ENCODE results near the gene CCDC33.

The CCDC33 gene

DNA sequence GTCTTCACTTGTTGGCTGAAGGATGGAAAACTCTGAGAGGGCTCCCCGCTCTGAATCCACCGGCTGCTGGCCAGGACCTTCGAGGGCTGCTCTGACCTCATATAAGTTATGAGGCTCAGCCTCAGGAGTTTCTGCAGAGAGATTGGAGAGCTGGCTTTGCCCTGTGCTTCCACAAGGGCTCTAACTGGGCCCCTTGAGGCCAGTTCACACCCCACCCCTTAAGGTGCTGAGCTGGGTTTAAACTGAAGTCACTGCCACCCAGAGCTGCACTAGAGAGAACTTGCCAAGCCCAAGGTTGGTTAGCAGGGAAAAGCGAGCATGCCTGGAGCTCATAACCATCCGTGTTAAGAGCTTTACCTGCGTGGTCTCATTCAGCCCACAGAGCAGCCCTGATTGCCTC is 2.8 kb upstream of the CCDC33 start:
- DNase-seq: no peak

DNA sequence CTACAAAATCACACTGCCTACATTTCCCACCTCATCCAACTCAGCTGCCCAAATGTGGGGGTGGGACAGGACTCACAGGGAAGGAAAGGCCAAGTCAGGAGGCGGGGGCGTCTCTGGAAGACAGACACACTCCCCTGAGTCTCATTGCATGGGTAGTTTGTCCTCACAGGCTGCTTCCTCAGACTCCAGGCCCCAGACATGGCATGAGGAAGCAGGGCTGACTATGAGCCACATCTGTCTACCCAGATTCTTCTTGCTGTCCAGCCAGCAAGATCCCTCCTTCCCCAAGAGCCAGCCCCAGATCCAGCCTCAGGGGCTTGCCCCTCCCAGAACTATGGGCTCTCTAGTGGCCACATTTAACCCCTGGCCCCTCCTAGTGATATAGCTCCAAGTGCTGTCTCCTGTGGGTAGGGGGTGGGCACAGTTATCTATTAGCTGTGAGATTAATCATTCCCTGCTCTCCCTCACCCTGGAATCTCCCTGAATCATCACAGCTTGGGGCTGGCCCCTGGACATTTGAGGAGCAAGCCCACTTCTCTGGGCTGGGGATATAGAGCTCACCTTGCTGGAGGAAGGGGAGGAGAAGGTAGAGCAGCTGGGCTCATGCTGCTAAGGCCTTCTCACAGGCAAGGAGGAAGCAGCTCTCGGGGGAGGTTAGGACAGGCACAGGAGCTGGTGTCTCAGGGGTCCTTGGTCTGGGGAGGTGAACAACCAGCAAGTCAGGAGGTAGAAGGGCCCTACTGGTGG is 2.1 kb upstream of the CCDC33 start:
- no peak for DNase-seq

DNA sequence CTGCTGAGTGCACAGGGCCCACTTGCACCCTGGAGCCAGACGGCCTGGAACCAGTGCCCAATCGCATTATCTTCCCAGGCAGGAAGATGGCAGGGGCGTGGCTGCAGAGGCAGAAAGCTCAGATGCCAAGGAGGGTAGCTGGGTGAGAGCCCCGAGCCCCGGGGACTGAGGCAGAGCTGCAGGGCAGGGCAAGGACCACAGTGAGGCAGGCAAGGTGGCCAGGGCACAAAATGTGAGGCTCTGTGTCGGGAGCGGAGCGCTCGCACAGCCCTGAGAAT is 1.6 kb upstream of the CCDC33 start:
- DNase-seq: no peak

DNA sequence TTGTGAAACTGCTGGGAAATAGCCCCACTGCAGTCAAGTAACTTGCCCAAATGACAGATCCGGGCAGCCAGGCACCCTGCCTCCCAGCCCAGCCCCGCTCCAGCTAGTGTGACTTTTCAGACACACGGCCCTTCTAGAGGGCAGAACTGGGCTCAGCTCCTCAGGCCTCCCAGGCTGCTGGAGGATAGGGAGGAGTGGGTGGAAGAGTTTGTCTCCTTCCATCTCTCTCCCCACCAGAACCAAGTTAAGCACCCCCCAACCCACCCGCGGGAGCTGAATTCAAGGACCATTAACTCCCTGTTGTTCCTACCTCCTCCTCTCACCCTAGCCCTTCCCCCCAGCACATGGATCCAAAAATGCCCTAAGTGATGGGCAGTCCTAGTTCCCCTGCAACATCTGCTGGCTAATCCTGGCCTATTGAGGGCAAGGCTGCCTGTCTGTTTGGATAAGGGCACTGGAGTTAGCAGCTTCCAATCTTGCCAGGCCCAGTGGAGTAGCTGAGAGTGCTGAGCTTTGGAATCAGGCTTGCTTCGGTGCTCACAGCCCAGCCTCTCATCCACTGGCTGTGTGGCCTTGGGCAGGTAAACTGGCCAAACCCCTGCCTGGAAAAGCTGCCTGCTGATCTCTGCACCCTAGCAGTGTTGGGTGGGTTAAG is 3.1 kb downstream of the CCDC33 start:
- no peak for DNase-seq

DNA sequence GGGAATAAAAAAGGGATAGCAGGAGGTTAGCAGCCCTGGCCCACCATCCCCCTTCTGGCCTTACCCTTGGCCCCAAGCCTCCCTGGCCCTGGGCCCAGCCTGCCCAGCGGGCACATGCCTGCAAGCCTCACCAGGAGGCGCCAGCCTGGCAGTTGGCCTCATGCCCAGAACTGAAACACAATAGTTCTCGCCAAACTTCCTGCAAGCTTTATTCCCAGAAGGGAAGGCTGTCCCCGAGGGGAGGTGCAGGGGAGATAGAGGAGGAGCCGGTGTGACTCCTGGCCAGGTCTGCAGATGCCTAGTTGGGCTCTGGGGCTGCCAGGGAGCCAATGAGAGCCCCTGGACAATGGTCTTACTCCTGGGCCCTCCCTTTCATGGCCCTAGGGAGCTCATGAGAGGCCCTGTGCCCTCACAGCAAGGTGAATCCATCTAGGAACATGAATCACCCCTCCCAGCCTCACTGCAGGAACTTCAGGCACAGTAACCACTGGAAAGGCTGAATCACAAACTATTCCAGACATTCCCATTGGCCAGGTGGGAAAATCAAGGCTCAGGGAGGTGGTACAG is 4.0 kb downstream of the CCDC33 start:
- DNase-seq: no peak

DNA sequence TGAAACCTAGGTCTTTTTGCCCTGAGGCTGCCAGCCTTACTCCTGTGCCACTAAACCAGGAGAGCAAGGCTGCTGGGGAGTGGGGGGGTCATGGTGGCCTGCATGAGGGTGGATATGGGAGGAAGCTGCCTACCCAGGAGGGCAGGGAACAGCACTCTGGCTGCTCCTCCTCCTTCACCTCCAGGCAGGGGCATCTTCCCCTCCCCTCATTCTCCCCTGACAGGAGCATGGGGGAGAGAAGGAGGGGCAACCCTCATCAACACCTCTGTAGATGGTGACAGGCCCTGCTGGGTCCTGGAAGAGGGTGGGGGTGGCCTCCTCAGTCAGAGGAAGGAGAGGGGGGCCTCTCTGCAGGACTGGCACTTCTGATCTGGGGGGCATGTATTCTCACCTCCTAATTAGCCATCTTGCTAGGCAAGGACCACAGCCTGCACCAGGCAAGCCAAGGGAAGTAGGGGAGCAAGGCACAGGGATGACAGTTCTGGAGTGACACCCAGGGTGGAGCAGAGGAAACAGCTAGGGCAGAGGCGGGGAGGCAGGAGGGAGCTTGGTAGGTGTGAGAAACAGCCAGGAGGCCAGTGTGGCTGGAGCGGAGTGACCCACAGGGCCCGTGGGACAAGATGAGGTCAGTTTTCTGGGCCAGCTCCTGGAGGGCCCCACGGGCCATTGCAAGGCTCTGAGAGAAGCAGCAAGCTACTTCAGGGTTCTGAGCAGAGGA is 4.9 kb downstream of the CCDC33 start:
- DNase-seq: no peak

DNA sequence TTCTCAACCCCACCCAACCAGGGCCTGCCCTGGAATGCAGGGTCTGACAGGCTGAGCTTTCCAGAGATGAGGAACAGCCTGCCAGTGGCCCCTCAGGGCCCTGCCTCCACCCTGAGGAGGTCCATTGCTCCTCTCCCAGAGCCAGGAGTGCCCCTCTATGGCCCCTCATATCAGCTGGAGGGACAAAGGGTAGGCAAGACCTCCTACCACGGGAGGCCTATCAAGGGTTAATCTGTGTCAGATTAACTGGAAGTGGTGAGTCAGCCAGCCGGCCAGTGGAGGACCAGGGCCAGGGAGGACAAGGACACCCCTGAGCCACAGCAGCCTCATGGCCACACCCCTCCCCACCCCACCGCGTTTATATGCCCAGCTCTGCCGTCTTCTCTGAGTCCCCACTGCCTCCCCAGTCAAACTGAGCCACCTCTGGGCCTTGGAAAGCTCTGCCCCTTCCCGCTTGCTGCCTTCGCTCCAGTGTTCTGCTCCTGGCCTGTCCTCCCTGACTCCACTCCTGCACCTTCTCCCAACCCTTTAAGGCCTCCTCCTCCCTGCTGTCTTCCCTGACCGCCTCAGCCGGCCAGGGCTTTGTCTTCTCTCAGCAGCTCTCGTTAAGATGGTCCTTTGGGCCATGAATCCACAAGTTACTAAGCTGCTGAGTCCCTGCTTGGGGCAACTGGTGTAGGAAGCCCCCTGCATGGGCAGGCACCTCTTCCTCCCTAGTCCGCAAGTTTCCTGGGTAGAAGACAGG is 6.5 kb downstream of the CCDC33 start:
- DNase-seq: no peak

DNA sequence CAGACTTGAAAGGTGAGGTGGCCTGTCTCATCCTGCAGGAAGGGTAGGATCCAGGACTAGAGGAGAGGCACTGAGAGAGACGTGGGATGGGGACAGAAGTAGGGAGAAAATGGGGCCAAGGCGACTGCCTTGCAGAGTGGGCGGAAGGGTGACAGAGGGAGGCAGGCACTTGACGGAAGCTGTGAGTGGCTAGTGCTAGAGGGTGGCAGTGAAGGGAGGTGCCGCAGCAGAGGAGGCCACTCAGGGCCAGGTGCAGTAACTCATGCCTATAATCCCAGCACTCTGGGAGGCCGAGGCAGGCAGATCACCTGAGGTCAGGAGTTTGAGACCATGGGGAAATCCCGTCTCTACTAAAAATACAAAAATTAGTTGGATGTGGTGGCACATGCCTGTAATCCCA is 7.3 kb downstream of the CCDC33 start:
- DNase-seq: no peak

DNA sequence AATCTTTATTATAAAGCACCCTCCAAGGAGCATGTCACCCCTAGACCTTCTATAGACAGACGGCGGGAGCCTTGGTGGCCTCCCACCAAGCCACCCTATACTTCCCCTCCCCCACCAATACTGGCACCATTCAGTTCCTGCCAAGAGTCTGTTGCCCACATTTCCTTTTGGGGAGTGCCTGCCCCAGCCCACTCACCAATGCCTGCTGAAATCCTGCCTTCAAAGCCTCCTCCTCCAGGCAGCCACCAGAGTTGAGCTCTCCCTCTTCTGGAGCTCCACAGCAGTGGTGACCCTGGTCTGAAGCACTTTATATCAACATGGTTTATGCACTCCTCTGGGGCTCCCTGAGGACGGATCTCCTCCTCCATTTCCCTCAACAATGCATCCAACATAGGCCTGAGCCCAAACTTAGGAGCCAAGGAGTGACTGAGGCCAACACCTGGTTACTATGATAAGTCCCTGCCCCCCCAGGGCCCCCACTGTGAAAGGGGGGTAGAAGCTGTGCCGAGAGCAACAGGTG is 8.8 kb downstream of the CCDC33 start:
- no peak for DNase-seq

DNA sequence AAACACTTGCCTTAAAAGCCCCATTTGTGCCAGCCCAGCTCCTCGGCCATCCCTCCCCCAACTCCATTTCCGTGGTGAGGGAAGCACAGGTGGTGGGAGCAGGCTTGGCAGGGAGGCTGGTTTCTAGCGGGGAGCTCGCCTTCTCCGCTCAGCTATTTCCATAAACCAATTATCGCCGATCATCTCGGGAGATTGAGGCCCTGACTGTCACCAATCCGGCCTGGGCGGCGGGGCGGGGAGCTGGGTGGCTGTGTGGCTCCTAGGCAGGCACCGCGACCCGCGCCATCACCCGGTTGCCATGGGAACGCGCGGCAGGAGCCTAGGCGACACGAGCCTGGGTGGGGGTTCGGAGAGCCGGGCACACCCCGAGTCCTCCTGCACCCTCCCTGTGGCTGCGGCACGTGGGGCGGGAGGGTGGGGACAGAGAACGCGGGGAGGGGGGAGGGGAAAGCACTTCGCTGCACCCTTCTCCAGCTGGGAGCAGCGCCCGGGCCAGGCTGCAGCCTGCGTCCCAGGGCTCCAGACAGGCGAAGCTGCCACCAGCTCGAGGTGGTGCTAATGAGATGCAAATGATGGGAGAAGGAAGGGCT is 9.3 kb downstream of the CCDC33 start:
- no peak for DNase-seq

DNA sequence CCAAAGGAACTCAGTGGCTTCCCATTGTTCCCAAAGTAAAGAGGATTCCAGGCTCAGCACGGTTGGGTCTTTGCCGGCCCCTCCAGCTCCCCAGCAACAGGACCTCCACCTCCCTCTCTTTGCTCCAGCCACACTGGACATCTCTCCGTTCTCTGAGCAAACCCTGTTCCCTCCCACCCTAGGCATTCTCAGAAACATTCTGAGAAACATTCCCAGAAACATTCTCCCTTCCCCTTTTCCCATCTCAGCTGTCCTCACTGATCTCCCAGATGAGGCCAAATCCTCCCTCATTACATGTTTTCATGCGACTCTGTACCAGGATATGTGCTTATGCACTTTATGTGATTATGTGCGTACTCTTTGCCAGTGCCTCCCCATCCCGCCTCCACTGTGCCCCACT is 14.1 kb downstream of the CCDC33 start:
- no peak for DNase-seq

DNA sequence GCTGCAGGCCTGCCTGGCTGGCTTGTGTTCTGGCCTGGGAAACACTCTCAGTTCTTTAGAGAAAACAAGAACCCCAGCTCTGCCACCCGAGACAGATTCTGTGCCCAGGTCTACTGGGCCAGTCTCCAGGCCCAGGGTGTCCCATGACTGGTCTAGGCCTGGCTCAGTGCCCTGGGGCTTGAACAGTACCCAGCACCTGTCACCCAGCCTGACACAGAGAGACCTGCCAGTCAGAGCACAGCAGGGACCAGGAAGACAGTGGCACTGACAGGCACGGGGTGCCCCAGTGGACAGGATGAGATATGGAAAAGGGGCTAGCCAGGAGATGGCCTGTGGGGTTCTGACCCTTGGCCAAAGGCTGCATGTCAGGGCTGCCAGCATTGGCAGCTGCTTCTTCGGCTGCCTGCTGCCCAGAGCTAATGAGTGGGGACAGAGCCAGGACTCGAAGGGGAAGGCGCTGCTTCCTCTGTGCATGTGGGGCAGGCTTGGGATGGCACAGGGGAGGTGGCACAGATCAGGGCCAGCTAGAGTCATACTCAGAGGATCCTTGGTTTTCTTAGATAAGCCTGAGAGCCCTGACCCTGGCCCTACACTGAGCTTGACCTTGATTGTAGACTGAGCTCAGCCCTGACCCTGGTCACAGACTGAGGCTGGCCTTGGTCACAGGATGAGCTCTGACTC is 15.1 kb downstream of the CCDC33 start:
- DNase-seq: no peak

DNA sequence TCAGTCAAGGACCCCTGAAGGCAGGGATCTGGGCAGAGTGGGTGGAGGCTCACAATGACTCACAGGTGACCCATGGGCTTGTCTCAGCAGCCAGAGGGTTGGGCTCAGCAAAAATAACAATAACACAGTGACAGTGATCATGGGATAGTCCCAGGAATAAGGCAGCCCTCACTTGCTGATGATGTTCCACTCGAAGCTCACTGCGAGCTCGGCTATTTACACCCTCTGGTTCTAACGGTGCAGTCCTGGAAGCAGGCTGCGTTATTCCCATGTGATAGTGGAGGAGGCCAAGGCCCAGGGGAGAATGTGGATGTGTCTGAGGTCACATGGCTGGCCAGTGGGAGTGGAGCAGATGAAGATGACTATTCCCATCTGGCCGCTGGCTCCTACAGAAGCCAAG is 16.2 kb downstream of the CCDC33 start:
- DNase-seq: no peak

DNA sequence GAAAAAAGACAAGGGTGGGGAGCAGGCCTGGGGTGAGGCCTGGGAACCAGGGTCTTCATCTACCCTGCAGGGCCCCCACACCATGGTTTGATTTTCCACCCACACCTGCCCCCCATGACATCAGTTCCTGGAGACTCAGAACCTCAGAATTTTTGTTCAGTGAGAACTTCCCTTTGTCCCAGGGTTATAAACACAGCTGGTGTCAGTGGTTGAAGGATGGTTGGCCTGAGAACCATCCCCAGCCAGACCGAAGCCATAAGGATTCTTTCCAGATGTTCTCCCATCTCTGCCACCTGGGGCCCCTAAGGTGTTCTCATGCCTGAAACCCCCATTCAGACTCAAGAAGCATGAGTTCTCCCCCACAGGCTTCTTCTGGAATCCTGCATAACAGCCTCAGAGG is 16.6 kb downstream of the CCDC33 start:
- DNase-seq: no peak

DNA sequence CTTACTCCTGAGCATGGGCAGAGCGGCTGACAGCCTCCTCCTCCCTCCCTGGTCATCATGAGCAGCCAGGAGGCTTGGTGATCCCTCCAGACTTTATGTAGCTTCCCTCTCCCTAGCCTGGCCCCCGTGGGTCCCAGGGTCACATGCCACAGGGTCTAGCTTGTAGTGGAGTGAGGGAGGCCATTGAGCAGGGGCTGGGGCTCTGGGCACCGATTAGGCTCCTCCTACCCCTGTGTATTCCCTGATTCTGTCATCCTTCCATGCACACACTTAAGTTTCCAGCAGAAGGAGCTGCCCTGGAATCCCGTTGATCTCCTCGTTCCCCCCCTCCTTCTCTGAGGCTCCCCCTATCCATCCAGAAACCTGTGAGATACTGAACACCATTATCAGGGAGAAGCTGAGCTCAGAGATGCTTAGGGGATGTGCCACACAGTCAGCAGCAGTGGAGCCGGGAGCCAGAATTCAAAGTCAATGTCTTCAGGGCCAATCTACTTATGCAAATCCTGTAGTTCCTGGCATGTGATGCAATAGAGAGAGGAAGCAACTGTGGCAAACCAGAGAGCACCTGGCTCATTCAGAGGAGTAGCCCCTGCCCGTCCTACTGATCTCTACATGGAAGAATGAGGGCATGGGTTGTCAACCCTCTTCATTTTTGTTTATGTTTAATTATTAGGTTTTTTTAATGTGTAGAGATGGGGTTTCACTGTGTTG is 17.2 kb downstream of the CCDC33 start:
- DNase-seq: no peak

DNA sequence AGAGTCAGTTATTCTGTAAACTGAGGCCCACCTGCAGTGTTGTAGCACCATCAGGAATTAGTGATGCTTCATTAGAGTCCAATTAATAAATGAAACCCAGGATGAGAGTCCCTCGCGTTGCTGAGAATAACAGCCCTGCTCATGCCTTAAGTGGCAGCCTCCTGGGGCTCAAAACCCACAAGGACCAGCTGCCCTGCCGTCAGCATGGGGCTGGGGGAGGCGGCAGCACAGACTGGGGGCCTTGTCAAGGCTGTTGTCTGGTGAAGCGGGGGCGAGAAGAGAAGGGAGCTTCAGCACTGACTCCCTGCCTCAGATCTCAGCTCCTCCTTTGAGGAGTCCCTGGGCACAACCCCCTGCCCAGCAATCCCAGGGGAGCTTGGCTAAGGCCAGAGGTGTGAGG is 21.0 kb downstream of the CCDC33 start:
- DNase-seq: no peak

DNA sequence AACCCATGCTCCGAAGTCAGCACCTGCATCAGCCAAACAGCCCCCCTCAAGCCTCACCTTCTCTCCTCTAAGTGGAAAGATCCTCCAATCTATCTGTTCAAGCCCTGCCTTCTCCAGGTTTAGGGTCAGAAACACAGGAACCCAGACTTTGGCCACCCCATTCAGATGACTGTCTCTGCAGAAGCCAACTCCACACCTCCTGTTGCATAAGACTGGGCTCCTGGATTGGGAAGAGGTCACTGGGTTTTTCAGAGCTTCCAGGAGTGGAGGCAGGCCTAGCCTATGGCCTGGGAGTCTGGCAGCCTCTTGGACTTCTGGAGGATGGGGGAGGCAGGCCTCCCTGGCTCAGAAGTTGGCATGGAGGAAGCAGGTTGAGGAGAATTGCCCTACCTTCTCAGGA is 21.5 kb downstream of the CCDC33 start:
- DNase-seq: no peak

DNA sequence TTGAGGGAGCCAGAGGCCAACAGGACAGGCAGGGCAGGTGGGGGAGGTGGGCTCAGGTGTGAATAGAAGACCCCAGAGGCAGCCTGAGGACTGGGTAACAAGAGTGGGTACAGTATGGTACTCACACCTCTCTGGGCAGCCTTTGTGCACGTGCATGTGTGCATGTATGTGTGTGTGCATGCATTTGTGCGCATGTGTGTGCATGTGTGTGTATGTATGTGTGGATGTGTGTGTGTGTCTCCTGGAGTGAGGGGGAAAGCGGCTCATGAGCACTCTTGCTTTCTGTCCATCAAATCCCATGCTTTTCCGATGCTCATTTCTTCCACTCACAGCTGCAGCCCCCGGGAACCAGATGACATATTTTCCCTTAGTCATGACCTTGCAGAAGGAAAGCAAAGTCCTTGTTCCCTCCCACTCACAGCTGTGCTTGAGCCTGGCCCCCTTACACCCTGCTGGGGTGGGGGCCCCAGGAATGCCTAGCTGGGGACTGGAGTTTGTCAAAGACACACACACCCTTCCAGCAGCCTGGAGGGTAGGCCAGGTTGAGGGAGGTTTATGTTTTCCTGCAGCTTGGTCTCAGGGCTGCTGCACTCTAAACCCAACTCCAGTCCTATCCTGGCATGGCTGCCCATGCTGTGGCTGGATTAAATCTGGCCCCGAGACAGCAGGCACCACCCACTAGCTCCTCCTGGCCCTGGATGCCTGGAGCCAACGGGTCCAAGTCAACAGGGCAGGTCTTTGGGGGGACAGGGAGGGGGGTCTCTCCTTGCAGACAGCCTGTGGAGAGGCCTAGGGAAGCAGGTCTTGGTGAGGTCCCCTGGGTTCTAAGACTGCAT is 22.5 kb downstream of the CCDC33 start:
- DNase-seq: no peak

DNA sequence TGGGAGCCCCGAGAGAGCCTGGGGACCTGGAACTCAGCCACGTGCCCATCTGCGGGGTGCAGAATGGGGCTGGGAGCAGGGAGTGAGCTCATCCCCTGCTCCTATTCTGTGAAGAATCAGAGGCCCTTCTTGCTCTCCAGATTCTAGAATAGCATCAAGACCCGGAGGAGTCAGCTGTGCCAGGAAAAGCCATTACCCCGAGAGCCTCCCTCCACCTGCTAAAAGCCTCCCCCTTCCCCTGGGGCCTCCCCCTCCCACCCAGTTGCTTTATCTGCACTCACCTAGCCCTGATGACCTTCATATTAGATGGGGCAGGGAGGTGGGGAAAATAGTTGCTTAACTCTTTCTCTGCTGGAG is 23.1 kb downstream of the CCDC33 start:
- DNase-seq: no peak

DNA sequence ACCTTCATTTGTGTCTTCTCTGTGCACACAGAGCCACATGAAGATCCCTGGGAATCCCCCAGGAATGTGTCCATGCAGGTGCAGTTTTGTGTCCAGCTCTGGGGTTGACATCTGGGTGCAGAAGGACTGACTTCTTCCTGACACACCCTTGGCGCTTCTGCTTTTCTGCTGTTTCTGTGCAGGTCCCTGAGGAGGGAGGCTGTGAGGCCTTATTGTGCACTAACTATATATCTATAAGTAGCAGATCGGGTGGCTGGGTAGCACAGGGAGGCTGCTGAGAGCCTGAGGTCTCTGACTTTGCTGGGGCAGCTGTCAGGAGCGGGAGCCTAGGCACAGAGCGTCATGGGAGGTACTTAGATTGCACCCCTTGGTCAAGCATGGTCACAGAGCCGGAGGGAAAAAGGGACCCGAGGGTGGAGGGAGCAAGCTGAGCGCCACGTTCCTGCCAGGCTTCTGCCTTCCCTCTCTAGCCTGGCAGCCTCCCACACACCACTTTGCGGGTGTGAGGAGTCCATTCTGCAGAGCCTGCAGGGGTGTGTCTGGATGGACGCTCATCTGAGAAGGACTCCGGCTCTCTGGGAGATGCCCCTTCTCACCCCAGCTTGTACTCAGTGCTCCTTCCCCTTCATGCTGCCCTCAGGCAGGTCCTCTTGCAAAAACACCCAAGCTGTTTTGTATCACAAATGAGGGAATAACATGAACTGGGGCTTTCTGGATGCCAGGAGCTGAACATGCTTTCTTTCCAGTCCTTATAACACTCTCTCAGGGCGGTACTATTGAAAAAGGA is 23.9 kb downstream of the CCDC33 start:
- no peak for DNase-seq

Measured in activated effector memory CD4-positive, alpha-beta T cell treated with anti-CD3 and anti-CD28 coated beads, Interleukin-2, amount 50 U/mL, for 16 hours (primary cell).